H9 (cell line): ENCODE data around the gene GAP43. TPM values are rescaled to one million over a fixed set of nuclear protein-coding genes. Genes with fewer than 3 reads are reported as not detected.

Source experiments
- DNase-seq: peaks from one replicate; pipeline ENCODE4 v3.0.0-alpha.2; 2017
- H2AFZ ChIP-seq: one replicate; pipeline ENCODE4 v1.6.1; 2013; ENCODE audit warnings: mild to moderate bottlenecking, low read length, control low read depth, moderate library complexity
- H2AK5ac ChIP-seq: 2 replicates; pipeline ENCODE4 v1.6.1; 2013; ENCODE audit warnings: low read length, control low read depth, mixed read lengths; ENCODE audit not compliant: insufficient read length
- H2BK120ac ChIP-seq: one replicate; pipeline ENCODE4 v1.6.1; 2013; ENCODE audit warnings: low read depth, mild to moderate bottlenecking, low read length, control low read depth, inconsistent platforms; ENCODE audit not compliant: poor library complexity, severe bottlenecking
- H2BK12ac ChIP-seq: 2 replicates; pipeline ENCODE4 v1.6.1; 2013; ENCODE audit warnings: low read length, control low read depth, mixed read lengths, low read depth; ENCODE audit not compliant: insufficient read length
- H2BK15ac ChIP-seq: 2 replicates; pipeline ENCODE4 v1.6.1; 2013; ENCODE audit warnings: low read depth, low read length, control low read depth
- H2BK20ac ChIP-seq: one replicate; pipeline ENCODE4 v1.6.1; 2013; ENCODE audit warnings: low read depth, mild to moderate bottlenecking, low read length, control low read depth, inconsistent platforms; ENCODE audit not compliant: poor library complexity, severe bottlenecking
- H2BK5ac ChIP-seq: 2 replicates; pipeline ENCODE4 v1.6.1; 2013; ENCODE audit warnings: low read length, control low read depth, mixed read lengths; ENCODE audit not compliant: insufficient read length
- H3K14ac ChIP-seq: 2 replicates; pipeline ENCODE4 v1.6.1; 2013; ENCODE audit warnings: low read length, control low read depth; ENCODE audit not compliant: insufficient read depth
- H3K18ac ChIP-seq: 2 replicates; pipeline ENCODE4 v1.6.1; 2013; ENCODE audit warnings: low read depth, mild to moderate bottlenecking, mixed read lengths, low read length, control low read depth; ENCODE audit not compliant: insufficient read length
- H3K23ac ChIP-seq: 2 replicates; pipeline ENCODE4 v1.6.1; 2013; ENCODE audit warnings: low read length, control low read depth, mixed read lengths, low read depth; ENCODE audit not compliant: insufficient read length
- H3K23me2 ChIP-seq: 2 replicates; pipeline ENCODE4 v1.6.1; 2013; ENCODE audit warnings: low read depth, mild to moderate bottlenecking, mixed read lengths, low read length, control low read depth; ENCODE audit not compliant: insufficient read length, poor library complexity, severe bottlenecking
- H3K27ac ChIP-seq: 2 replicates; pipeline ENCODE4 v1.5.1; 2013; ENCODE audit warnings: low read length, control low read depth, mixed read lengths, low read depth; ENCODE audit not compliant: insufficient read length
- H3K27me3 ChIP-seq: 2 replicates; pipeline ENCODE4 v1.6.1; 2013; ENCODE audit warnings: low read length, control low read depth, inconsistent platforms; ENCODE audit not compliant: insufficient read depth
- H3K4ac ChIP-seq: 2 replicates; pipeline ENCODE4 v1.6.1; 2013; ENCODE audit warnings: low read depth, mild to moderate bottlenecking, control low read depth, inconsistent platforms, low read length, moderate library complexity
- H3K4me1 ChIP-seq: 2 replicates; pipeline ENCODE4 v1.6.1; 2013; ENCODE audit warnings: low read length, control low read depth, inconsistent platforms; ENCODE audit not compliant: insufficient read depth
- H3K4me2 ChIP-seq: 2 replicates; pipeline ENCODE4 v1.6.1; 2013; ENCODE audit warnings: low read length, control low read depth, mixed read lengths; ENCODE audit not compliant: insufficient read length, insufficient read depth
- H3K56ac ChIP-seq: 2 replicates; pipeline ENCODE4 v1.6.1; 2013; ENCODE audit warnings: low read depth, mild to moderate bottlenecking, mixed read lengths, low read length, control low read depth; ENCODE audit not compliant: insufficient read length
- H3K79me1 ChIP-seq: 2 replicates; pipeline ENCODE4 v1.6.1; 2013; ENCODE audit warnings: low read depth, mild to moderate bottlenecking, moderate library complexity, low read length, control low read depth, inconsistent platforms; ENCODE audit not compliant: insufficient read depth, poor library complexity, severe bottlenecking
- H3K79me2 ChIP-seq: 2 replicates; pipeline ENCODE4 v1.6.1; 2013; ENCODE audit warnings: low read length, control low read depth, inconsistent platforms; ENCODE audit not compliant: insufficient read depth
- H3K9ac ChIP-seq: 2 replicates; pipeline ENCODE4 v1.6.1; 2013; ENCODE audit warnings: low read length, control low read depth, mixed read lengths; ENCODE audit not compliant: insufficient read length; ENCODE audit errors: extremely low read depth
- H3K9me3 ChIP-seq: one replicate; pipeline ENCODE4 v1.6.1; 2013; ENCODE audit warnings: low read depth, low read length, inconsistent platforms; ENCODE audit not compliant: control insufficient read depth
- H3T11ph ChIP-seq: one replicate; pipeline ENCODE4 v1.6.1; 2013; ENCODE audit warnings: mild to moderate bottlenecking, low read length, control low read depth, inconsistent platforms
- H4K20me1 ChIP-seq: one replicate; pipeline ENCODE4 v1.6.1; 2013; ENCODE audit not compliant: control insufficient read depth, insufficient read length, insufficient read depth
- H4K5ac ChIP-seq: 2 replicates; pipeline ENCODE4 v1.6.1; 2013; ENCODE audit warnings: low read depth, mild to moderate bottlenecking, mixed read lengths, low read length, control low read depth; ENCODE audit not compliant: insufficient read length
- H4K8ac ChIP-seq: replicated peaks from 2 replicates; pipeline ENCODE4 v1.6.1; 2013; ENCODE audit warnings: low read length, control low read depth, mixed read lengths, low read depth; ENCODE audit not compliant: insufficient read length
- H4K91ac ChIP-seq: 2 replicates; pipeline ENCODE4 v1.6.1; 2013; ENCODE audit warnings: low read depth, mild to moderate bottlenecking, moderate library complexity, mixed read lengths, low read length, control low read depth; ENCODE audit not compliant: insufficient read length
- H3K27ac Mint-ChIP-seq, 3 experiments: 2 replicates in 2 of 3; 3 replicates in 1 of 3; pipeline ENCODE4 v1.8.0; 2020 to 2021; ENCODE audit warnings: mixed read lengths in 3 of 3, mild to moderate bottlenecking in 1 of 3, moderate library complexity in 1 of 3
- H3K27me3 Mint-ChIP-seq: 2 replicates; pipeline ENCODE4 v1.8.0; 2021; ENCODE audit warnings: low read depth, mild to moderate bottlenecking, moderate library complexity, mixed read lengths
- H3K36me3 Mint-ChIP-seq, 3 experiments: 2 replicates in 2 of 3; 3 replicates in 1 of 3; pipeline ENCODE4 v1.8.0; 2020 to 2021; ENCODE audit warnings: low read depth in 3 of 3, mixed read lengths in 3 of 3; ENCODE audit not compliant: insufficient read depth in 1 of 3
- H3K4me1 Mint-ChIP-seq, 2 experiments: 2 replicates each; pipeline ENCODE4 v1.8.0; 2020; ENCODE audit warnings: mixed read lengths in 2 of 2
- H3K4me3 Mint-ChIP-seq, 2 experiments: 2 replicates in 1 of 2; 3 replicates in 1 of 2; pipeline ENCODE4 v1.8.0; 2020 to 2021; ENCODE audit warnings: mild to moderate bottlenecking in 2 of 2, mixed read lengths in 2 of 2, moderate library complexity in 1 of 2
- H3K9me3 Mint-ChIP-seq, 2 experiments: 2 replicates in 1 of 2; 3 replicates in 1 of 2; pipeline ENCODE4 v1.8.0; 2020; ENCODE audit warnings: mild to moderate bottlenecking in 2 of 2, mixed read lengths in 2 of 2, moderate library complexity in 1 of 2
- CTCF ChIP-seq: fragments of 200-600 bp; sonication (generic); conservative IDR thresholded peaks from 3 replicates; pipeline ENCODE4 v1.8.0; 2021; ENCODE audit warnings: antibody characterized with exemption, mild to moderate bottlenecking
- WGBS: extraction: QIAGEN DNeasy Blood & Tissue Kit; methylation state at CpG from one replicate; pipeline ENCODE4 v1.1.7; 2013; ENCODE audit warnings: missing lambda C conversion rate, low lambda C conversion rate, mixed read lengths; ENCODE audit not compliant: insufficient read length; ENCODE audit errors: extremely low coverage; 5-methylcytosine and 5-hydroxymethylcytosine counted together
- total RNA-seq: library from RNA; stranded (reverse); gene quantifications from 2 replicates; pipeline ENCODE4 v1.2.1, GENCODE V29; 2021

GAP43 gene
- total RNA-seq, 1 experiment from 2014 or later: 12.8 TPM

GRCh38 chr3:115680803-115681345 lies 57.6 kb downstream of the GAP43 start:
- no peaks in the 10 kb centered on the region for H3K27me3 ChIP-seq
- DNase-seq: no peak
- H4K8ac ChIP-seq: no peak overlapping the region
- Mint-ChIP-seq H3K27me3 (no peaks in the 10 kb centered on the region), H3K36me3 (no peaks in the 10 kb centered on the region; a peak in 1 of 7 replicates), H3K4me1 (no peaks in the 10 kb centered on the region), H3K9me3 (no peaks in the 10 kb centered on the region), H3K27ac (no peak overlapping the region), H3K4me3 (no peak overlapping the region)
- H3K18ac ChIP-seq: no peak overlapping the region
- no peaks in the 10 kb centered on the region for H4K20me1 ChIP-seq
- no CpG with 5 or more reads among the region's 2 CpGs for WGBS
- no peak overlapping the region for H3K9ac ChIP-seq
- H3K4ac ChIP-seq: no peak overlapping the region
- H3K56ac ChIP-seq: no peak overlapping the region
- H4K91ac ChIP-seq: no peak overlapping the region
- no peak overlapping the region for H2AFZ ChIP-seq
- no peak overlapping the region for H3T11ph ChIP-seq
- H3K4me2 ChIP-seq: no peak overlapping the region
- H3K27ac ChIP-seq: no peak overlapping the region
- H4K5ac ChIP-seq: no peak overlapping the region
- TF ChIP-seq CTCF: no peak
- H3K23me2 ChIP-seq: no peaks in the 10 kb centered on the region
- H2BK12ac ChIP-seq: no peak overlapping the region
- H2BK15ac ChIP-seq: no peak overlapping the region
- H3K79me1 ChIP-seq: no peaks in the 10 kb centered on the region
- no peak overlapping the region for H2AK5ac ChIP-seq
- H2BK5ac ChIP-seq: no peak overlapping the region
- no peaks in the 10 kb centered on the region for H3K79me2 ChIP-seq
- H3K9me3 ChIP-seq: no peaks in the 10 kb centered on the region
- H2BK120ac ChIP-seq: no peak overlapping the region
- H3K4me1 ChIP-seq: no peaks in the 10 kb centered on the region
- no peak overlapping the region for H3K14ac ChIP-seq
- H3K23ac ChIP-seq: no peak overlapping the region
- no peak overlapping the region for H2BK20ac ChIP-seq
